B cell (primary cell): Measurements from ENCODE around the gene PAPSS1. TPM values are rescaled to one million over a fixed set of nuclear protein-coding genes. Genes with fewer than 3 reads are reported as not detected.

Experiments
- ATAC-seq: fragments of 200-7000 bp; cut with Tn5 transposase; one replicate; pipeline ENCODE4 v1.10.0; 2021; ENCODE audit warnings: low read depth, mild to moderate bottlenecking, moderate number of reproducible peaks, moderate library complexity
- CTCF ChIA-PET: fragments of 350-600 bp; sonication (Branson Sonifier 250); formaldehyde crosslinking; loops from one replicate; lab custom pipeline; 2021; ENCODE audit warnings: antibody characterized with exemption, inconsistent platforms; lab: Charles Lee
- POLR2A ChIA-PET: fragments of 350-600 bp; sonication (Branson Sonifier 250); formaldehyde crosslinking; loops from one replicate; lab custom pipeline; 2021; ENCODE audit warnings: antibody characterized with exemption; lab: Charles Lee
- DNase-seq: peaks from one replicate; pipeline ENCODE4 v3.0.0; 2013
- H2AFZ ChIP-seq: 2 replicates; pipeline ENCODE4 v1.6.1; 2012; ENCODE audit warnings: mild to moderate bottlenecking, low read depth, low read length; ENCODE audit not compliant: insufficient read depth, poor library complexity, severe bottlenecking
- H3K27ac ChIP-seq, 2 donors: 1 replicate in 1 of 2; 2 replicates in 1 of 2; pipeline ENCODE4 v1.5.1; 2012 to 2013; ENCODE audit warnings: low read length in 2 of 2, mild to moderate bottlenecking in 2 of 2, moderate library complexity in 1 of 2
- H3K27me3 ChIP-seq, 4 experiments: fragments of 200-600 bp in 1 of 4; sonication (generic) in 1 of 4; replicated peaks in 1 of 4; 1 replicate in 2 of 4; 2 replicates in 2 of 4; pipeline versions ENCODE4 v1.6.1 to v1.7.0; 2013 to 2016; ENCODE audit warnings: low read length in 3 of 4, mild to moderate bottlenecking in 2 of 4, mixed read lengths in 1 of 4, moderate library complexity in 1 of 4; ENCODE audit not compliant: insufficient read depth in 4 of 4, control insufficient read depth in 3 of 4; ENCODE audit errors: control extremely low read depth in 1 of 4
- H3K36me3 ChIP-seq, 2 experiments: replicated peaks in 1 of 2; 1 replicate in 1 of 2; 2 replicates in 1 of 2; pipeline versions ENCODE4 v1.6.1 to v1.7.1; 2013; ENCODE audit warnings: low read length in 1 of 2; ENCODE audit not compliant: insufficient read depth in 2 of 2, control insufficient read depth in 1 of 2; ENCODE audit errors: control extremely low read depth in 1 of 2, extremely low read depth in 1 of 2
- H3K4me1 ChIP-seq, 2 donors: fragments of 200-600 bp in 1 of 2; sonication (generic) in 1 of 2; 1 replicate in 1 of 2; 2 replicates in 1 of 2; pipeline versions ENCODE4 v1.5.1 to v1.6.1; 2013 to 2017; ENCODE audit warnings: low read length in 2 of 2; ENCODE audit not compliant: control insufficient read depth in 2 of 2, insufficient read depth in 2 of 2
- H3K4me2 ChIP-seq: replicated peaks from 2 replicates; pipeline ENCODE3; 2012; ENCODE audit warnings: mild to moderate bottlenecking, low read depth, low read length; ENCODE audit not compliant: poor library complexity, severe bottlenecking
- H3K4me3 ChIP-seq, 5 experiments: fragments of 200-600 bp in 1 of 5; sonication (generic) in 1 of 5; 1 replicate in 3 of 5; 2 replicates in 2 of 5; pipeline versions ENCODE4 v1.5.1 to v1.7.0; 2011 to 2016; ENCODE audit warnings: low read length in 4 of 5, mild to moderate bottlenecking in 4 of 5, low read depth in 2 of 5, control low read depth in 1 of 5, moderate library complexity in 1 of 5; ENCODE audit not compliant: insufficient read depth in 1 of 5; ENCODE audit errors: control extremely low read depth in 1 of 5, extremely low read depth in 1 of 5
- H3K79me2 ChIP-seq: fragments of 200-600 bp; sonication (generic); one replicate; pipeline ENCODE4 v1.6.0; 2016; ENCODE audit warnings: low read length; ENCODE audit not compliant: control insufficient read depth, insufficient read depth
- H3K9ac ChIP-seq: fragments of 200-600 bp; sonication (generic); 2 replicates; pipeline ENCODE4 v1.6.1; 2017; ENCODE audit warnings: mild to moderate bottlenecking, low read length, moderate library complexity
- H3K9me3 ChIP-seq, 3 donors: one replicate each; pipeline versions ENCODE4 v1.6.1 to v1.7.1; 2013; ENCODE audit warnings: low read length in 2 of 3; ENCODE audit not compliant: control insufficient read depth in 2 of 3, insufficient read depth in 1 of 3; ENCODE audit errors: control extremely low read depth in 1 of 3
- H4K20me1 ChIP-seq: 2 replicates; pipeline ENCODE4 v1.6.0; 2012; ENCODE audit warnings: mild to moderate bottlenecking, low read length; ENCODE audit not compliant: insufficient read depth, control insufficient read depth, poor library complexity, severe bottlenecking
- H3K27ac Mint-ChIP-seq: one replicate; pipeline ENCODE4 v1.8.0; 2021; ENCODE audit warnings: mixed read lengths
- H3K27me3 Mint-ChIP-seq: one replicate; pipeline ENCODE4 v1.8.0; 2021; ENCODE audit warnings: mixed read lengths
- H3K4me1 Mint-ChIP-seq: one replicate; pipeline ENCODE4 v1.8.0; 2021; ENCODE audit warnings: mixed read lengths
- H3K4me3 Mint-ChIP-seq: one replicate; pipeline ENCODE4 v1.8.0; 2021; ENCODE audit warnings: mixed read lengths
- H3K9me3 Mint-ChIP-seq: one replicate; pipeline ENCODE4 v1.8.0; 2022; ENCODE audit warnings: mixed read lengths; ENCODE audit not compliant: insufficient read depth
- CTCF ChIP-seq: fragments of 200-600 bp; IDR thresholded peaks from one replicate; pipeline ENCODE4 v1.8.0; 2022; ENCODE audit warnings: antibody characterized with exemption, mild to moderate bottlenecking
- EZH2 ChIP-seq: IDR thresholded peaks from 2 replicates; pipeline ENCODE4 v1.6.1; 2012; ENCODE audit warnings: borderline replicate concordance, low read depth, mild to moderate bottlenecking, moderate library complexity, low read length; ENCODE audit not compliant: insufficient read depth, poor library complexity, severe bottlenecking
- WGBS: methylation state at CpG from one replicate; pipeline ENCODE4 v1.1.5; 2013; ENCODE audit warnings: missing lambda C conversion rate; ENCODE audit not compliant: insufficient coverage; 5-methylcytosine and 5-hydroxymethylcytosine counted together
- intact Hi-C: fragments of 100-400 bp; cut with micrococcal nuclease; formaldehyde crosslinking; loops from one replicate; pipeline ENCODE4 v1.10.0; 2022
- polyA minus RNA-seq: library from RNA; depleted of rRNA, polyadenylated mRNA; stranded (reverse); fragments of >200 nt; gene quantifications from 2 replicates; pipeline ENCODE4 v1.2.3, GENCODE V29; 2012
- polyA plus RNA-seq: library from polyadenylated mRNA; depleted of rRNA; stranded (reverse); fragments of >200 nt; gene quantifications from 2 replicates; pipeline ENCODE4 v1.2.3, GENCODE V29; 2012
- total RNA-seq, 2 donors: library from RNA; stranded (reverse); fragments of 120-200 nt in 1 of 2; gene quantifications; 1 replicate in 1 of 2; 2 replicates in 1 of 2; pipeline versions ENCODE4 v1.2.3 to v1.2.4, GENCODE V29; 2013 to 2022

The PAPSS1 gene
- 31.5 and 33.9 TPM in 2 replicates for total RNA-seq
- 23.5 TPM for total RNA-seq (2013)
- 21.4 and 21.7 TPM in 2 replicates for polyA plus RNA-seq
- 20.0 and 21.2 TPM in 2 replicates for polyA minus RNA-seq

- peak; percentile 99 for DNase-seq
- H3K4me1 Mint-ChIP-seq: peaks cover 39% of the 10 kb centered on the region
- under 1% methylated on average over 89 of the region's 90 CpGs for WGBS
These were observed at the start of gene PAPSS1 for GRCh38 chr4:107719922-107720722. Gene PAPSS1 (minus strand): TSS chr4:107720234. CDS start chr4:107720179, 55 bp downstream.

More at GRCh38 chr4:107719922-107720722, at the start of gene PAPSS1:
- Histone ChIP-seq H3K9ac (peak within 1 kb of the TSS; percentile 76), H3K36me3 (no peaks in the 10 kb centered on the region), H2AFZ (peak within 1 kb of the TSS; percentile 92), H3K4me1 (peaks cover 22 to 26% of the 10 kb centered on the region in 2 donors), H3K4me3 (peak within 1 kb of the TSS; percentile 68 to 93 (median 90)), H3K4me2 (peak within 1 kb of the TSS; percentile 96), H3K79me2 (peaks cover 39% of the 10 kb centered on the region), H3K27me3 (no peaks in the 10 kb centered on the region), H3K9me3 (no peaks in the 10 kb centered on the region), H4K20me1 (no peaks in the 10 kb centered on the region), H3K27ac (peak within 1 kb of the TSS; percentile 50 to 75)
- no peak for TF ChIP-seq EZH2
- TF ChIP-seq CTCF: no peak
- CTCF ChIA-PET: interaction anchor here (0.8 to 3.8 kb wide), 5 partner anchors 12 to 299 kb away, joined by 3 to 26 read pairs (median 4); partner anchors contain the start of gene CYP2U1
- POLR2A ChIA-PET: no interaction called here
- Mint-ChIP-seq H3K27ac (peak within 1 kb of the TSS; percentile 97), H3K9me3 (no peaks in the 10 kb centered on the region), H3K4me3 (peak within 1 kb of the TSS; percentile 99), H3K27me3 (no peaks in the 10 kb centered on the region)
- intact Hi-C loops: loop anchor here (1.0 to 10.0 kb wide), 4 partner anchors 211 to 1715 kb away; partner anchors contain the start of genes AIMP1, CYP2U1, HADH and SEC24B
- ATAC-seq: peak; percentile 85
